Body of pancreas (tissue), 4 donors: ENCODE results near the gene APH1A.

ENCODE experiments used
- CTCF ChIP-seq, 7 experiments: fragments of 450-650 bp in 4 of 7; fragments of 200-600 bp in 3 of 7; sonication (generic) in 3 of 7; IDR thresholded peaks; one replicate each; pipeline ENCODE4 v1.5.1; 2016 to 2019; ENCODE audit warnings: antibody characterized with exemption in 7 of 7
- POLR2A ChIP-seq, 3 donors: fragments of 450-650 bp; IDR thresholded peaks; one replicate each; pipeline ENCODE4 v1.6.1; 2016; ENCODE audit warnings: antibody characterized with exemption in 3 of 3, mild to moderate bottlenecking in 2 of 3

GRCh38 chr1:150311762-150312161 is 42.9 kb upstream of the APH1A start:
- TF ChIP-seq CTCF (IDR thresholded peaks at IDR 0.05) (no peak), POLR2A (IDR thresholded peaks at IDR 0.05) (no peak)
